Measurements from ENCODE around the gene ASS1. TPM values are rescaled to one million over a fixed set of nuclear protein-coding genes. Genes with fewer than 3 reads are reported as not detected.

The ASS1 gene
- total RNA-seq, 1 donor from 2014 or later, result 2.9 TPM

DNA sequence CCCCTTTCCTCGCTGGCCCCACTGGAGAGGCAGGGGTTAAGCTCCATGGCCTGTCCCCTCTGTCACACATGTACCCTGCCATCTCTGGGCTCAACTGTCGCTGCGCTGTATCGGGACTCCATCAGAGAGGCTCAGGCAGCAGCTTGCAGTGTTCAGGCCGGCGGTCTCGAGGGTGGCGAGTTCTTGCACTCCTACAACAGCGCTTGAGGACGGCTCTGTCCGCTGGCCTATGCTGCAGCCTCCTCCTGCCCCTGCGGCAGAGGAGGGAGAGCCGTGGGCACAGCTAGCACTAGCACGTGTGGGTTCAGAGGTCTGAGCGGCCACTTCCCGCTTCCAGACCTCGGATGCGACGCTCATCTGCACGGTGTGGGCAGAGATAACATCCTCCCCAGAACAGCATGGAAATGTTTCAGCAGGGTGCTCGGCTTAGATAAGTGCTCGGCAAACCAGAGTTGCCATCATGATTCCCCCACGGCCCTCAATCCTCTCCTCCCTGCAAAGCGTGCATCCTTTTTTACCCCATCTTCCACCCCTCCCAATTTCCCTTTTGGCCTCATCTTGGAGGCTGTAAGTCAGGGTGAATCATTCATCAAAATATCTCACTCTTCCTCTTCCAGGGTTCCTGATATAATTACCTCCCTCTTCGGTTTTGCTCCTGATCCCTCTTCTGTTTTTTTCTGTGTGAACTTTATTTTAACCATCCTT is 92.7 kb downstream of the ASS1 start:
- DNase-seq (ENCODE audit: low spot score), result no peak
- Mint-ChIP-seq H3K4me3 (no peak overlapping the region), H3K27me3 (ENCODE audit: insufficient read depth) (peaks cover 43% of the 10 kb centered on the region), H3K27ac (no peak overlapping the region), H3K9me3 (no peaks in the 10 kb centered on the region), H3K4me1 (ENCODE audit: low read depth) (no peaks in the 10 kb centered on the region), H3K36me3 (ENCODE audit: low read depth) (no peaks in the 10 kb centered on the region)
- intact Hi-C loops (cut with micrococcal nuclease), result no loop called here

DNA sequence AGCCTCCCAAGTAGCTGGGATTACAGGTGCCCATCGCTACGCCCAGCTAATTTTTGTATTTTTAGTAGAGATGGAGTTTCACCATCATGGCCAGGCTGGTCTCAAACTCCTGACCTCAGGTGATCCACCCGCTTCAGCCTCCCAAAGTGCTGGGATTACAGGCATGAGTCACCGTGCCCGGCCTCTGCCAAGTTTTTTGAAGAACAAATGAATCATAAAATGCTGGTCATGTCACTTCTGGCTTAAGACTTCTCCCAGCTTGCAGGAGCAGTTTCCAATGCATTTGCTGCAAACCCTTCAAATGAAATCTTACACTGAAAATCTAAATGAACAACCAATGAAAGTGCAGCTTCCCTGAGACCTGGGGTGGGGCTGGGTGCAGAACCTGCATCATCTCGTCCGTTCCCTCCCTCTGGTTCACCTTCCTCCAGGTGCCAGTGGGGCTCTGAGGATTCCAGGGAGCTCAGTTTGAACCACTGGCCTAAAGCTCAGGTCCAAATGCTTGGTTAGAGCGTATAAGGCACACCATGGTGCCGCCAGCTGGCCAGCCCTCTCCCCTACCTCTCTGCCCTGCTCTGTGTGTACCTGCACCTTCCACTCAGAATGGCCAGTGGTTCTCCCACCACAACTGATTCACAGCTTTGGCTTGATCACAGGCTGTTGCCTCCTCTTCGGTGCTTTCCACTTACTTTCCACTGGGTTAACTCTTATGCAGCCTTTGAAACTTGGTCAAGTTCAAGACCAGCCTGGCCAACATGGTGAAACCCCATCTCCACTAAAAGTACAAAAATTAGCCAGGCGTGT is 94.9 kb downstream of the ASS1 start:
- intact Hi-C loops (cut with micrococcal nuclease), result no loop called here
- peaks cover 42% of the 10 kb centered on the region for H3K27me3 Mint-ChIP-seq (ENCODE audit: insufficient read depth)
- no peaks in the 10 kb centered on the region for H3K36me3 Mint-ChIP-seq (ENCODE audit: low read depth)
- no peak for DNase-seq (ENCODE audit: low spot score)
- H3K4me1 Mint-ChIP-seq (ENCODE audit: low read depth), result no peaks in the 10 kb centered on the region
- H3K9me3 Mint-ChIP-seq, result no peaks in the 10 kb centered on the region
- H3K27ac Mint-ChIP-seq, result no peak overlapping the region
- no peak overlapping the region for H3K4me3 Mint-ChIP-seq

DNA sequence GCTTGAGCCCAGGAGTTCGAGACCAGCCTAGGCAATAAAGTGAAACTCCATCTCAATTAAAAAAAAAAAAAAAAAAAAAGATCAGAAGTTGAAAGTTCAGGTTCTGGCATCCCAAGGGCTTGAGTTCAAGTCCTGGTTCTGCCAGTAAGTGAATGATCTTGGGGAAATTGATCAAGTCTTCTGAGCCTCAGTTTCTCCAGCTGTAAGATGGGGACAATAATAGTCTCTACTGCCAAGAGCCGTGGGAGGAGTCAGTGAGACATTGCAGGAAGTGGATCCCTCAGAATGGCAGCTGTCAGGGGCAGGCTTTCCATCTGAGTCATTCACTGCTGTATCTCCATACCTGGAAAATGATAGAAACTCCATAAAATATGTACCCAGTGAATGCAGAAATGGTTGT is 96.8 kb downstream of the ASS1 start:
- no peaks in the 10 kb centered on the region for H3K9me3 Mint-ChIP-seq
- no peaks in the 10 kb centered on the region for H3K4me1 Mint-ChIP-seq (ENCODE audit: low read depth)
- intact Hi-C loops (cut with micrococcal nuclease), result no loop called here
- no peaks in the 10 kb centered on the region for H3K36me3 Mint-ChIP-seq (ENCODE audit: low read depth)
- DNase-seq (ENCODE audit: low spot score), result no peak
- H3K27me3 Mint-ChIP-seq (ENCODE audit: insufficient read depth), result peaks cover 39% of the 10 kb centered on the region
- no peak overlapping the region for H3K27ac Mint-ChIP-seq
- H3K4me3 Mint-ChIP-seq, result no peak overlapping the region

DNA sequence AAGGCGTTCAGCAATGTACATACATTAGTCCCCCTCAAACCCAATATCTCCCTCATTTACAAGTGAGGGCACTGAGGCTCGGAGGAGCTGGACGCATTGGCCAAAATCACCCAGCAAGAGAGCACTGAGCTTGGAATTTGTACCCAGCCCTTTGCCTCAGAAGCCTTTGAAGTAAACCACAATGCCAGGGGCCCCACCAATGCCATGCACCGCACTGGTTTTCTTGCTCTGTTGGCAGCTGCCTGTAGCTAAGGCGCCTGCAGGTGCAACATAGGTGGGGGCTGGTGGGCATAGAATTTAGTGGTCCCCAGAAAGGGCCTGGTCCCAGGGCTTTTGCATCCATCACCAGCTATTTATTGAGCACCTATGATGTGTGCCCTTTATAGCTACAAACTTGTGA is 97.3 kb downstream of the ASS1 start:
- Mint-ChIP-seq H3K4me1 (ENCODE audit: low read depth) (no peaks in the 10 kb centered on the region), H3K4me3 (no peak overlapping the region), H3K9me3 (no peaks in the 10 kb centered on the region), H3K27ac (no peak overlapping the region), H3K27me3 (ENCODE audit: insufficient read depth) (peaks cover 34% of the 10 kb centered on the region), H3K36me3 (ENCODE audit: low read depth) (no peaks in the 10 kb centered on the region)
- intact Hi-C loops (cut with micrococcal nuclease), result no loop called here
- DNase-seq (ENCODE audit: low spot score), result no peak

DNA sequence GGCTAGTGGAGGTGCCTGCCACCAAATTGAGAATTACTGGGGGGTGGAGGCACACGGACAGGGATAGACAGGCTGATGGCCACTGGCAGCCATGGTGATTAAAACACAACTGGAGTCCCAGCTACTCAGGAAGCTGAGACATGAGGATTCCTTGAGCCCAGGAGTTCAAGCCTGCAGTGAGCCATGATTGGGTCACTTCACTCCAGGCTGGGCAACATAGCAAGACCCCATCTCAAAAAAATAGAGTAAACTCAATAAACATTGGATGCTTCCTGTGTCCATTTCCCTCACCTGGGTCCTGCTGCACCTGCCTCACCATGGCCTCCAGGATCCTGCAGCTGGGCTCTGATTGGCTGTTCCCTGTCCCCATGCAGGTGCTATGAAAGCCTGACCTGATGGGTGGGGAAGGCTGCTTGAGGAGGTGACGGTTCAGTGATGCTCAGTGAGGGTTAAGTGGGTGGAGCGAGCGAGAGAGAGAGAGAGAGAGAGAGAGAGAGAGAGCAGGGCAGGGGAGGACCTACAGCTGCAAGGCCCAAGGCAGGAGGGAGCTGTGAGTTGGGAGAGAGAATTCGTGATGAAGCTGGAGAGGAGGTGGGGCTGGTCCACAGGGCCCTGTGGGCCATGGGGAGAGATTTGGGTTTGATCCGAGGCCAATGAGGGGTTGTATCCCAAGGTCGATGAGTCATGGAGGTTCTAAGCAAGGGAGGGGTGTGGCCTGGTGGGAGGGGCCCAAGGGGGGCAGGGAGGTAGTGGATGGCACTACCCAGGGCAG is 97.9 kb downstream of the ASS1 start:
- H3K9me3 Mint-ChIP-seq, result no peaks in the 10 kb centered on the region
- intact Hi-C loops (cut with micrococcal nuclease), result no loop called here
- no peak overlapping the region for H3K4me3 Mint-ChIP-seq
- H3K27me3 Mint-ChIP-seq (ENCODE audit: insufficient read depth), result peaks cover 28% of the 10 kb centered on the region
- DNase-seq (ENCODE audit: low spot score), result no peak
- H3K27ac Mint-ChIP-seq, result peak overlapping the region; percentile 58
- H3K36me3 Mint-ChIP-seq (ENCODE audit: low read depth), result no peaks in the 10 kb centered on the region
- H3K4me1 Mint-ChIP-seq (ENCODE audit: low read depth), result no peaks in the 10 kb centered on the region

DNA sequence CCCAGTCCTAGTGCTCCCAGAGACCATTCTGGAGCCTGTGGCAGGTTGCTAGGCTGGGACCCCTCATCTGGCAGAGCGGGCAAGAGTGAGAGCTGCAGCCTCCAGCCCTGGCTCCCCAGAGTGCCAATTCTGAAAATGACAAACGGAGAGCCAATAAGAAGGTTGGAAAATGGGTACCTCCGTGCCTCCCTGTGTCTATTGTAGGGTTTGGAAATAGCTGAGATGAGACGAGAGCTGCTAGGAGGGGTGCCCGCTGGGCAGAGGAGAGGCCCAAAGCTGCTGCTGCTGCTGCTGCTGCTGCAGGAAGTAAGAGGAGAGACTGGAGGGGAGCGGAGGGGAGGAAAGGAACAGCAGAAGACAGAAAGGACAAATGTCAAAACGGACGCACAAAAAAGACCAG is 98.6 kb downstream of the ASS1 start:
- no peak overlapping the region for H3K4me3 Mint-ChIP-seq
- H3K9me3 Mint-ChIP-seq, result no peaks in the 10 kb centered on the region
- H3K36me3 Mint-ChIP-seq (ENCODE audit: low read depth), result no peaks in the 10 kb centered on the region
- no peak for DNase-seq (ENCODE audit: low spot score)
- no peaks in the 10 kb centered on the region for H3K4me1 Mint-ChIP-seq (ENCODE audit: low read depth)
- peaks cover 21% of the 10 kb centered on the region for H3K27me3 Mint-ChIP-seq (ENCODE audit: insufficient read depth)
- intact Hi-C loops (cut with micrococcal nuclease), result no loop called here
- no peak overlapping the region for H3K27ac Mint-ChIP-seq

DNA sequence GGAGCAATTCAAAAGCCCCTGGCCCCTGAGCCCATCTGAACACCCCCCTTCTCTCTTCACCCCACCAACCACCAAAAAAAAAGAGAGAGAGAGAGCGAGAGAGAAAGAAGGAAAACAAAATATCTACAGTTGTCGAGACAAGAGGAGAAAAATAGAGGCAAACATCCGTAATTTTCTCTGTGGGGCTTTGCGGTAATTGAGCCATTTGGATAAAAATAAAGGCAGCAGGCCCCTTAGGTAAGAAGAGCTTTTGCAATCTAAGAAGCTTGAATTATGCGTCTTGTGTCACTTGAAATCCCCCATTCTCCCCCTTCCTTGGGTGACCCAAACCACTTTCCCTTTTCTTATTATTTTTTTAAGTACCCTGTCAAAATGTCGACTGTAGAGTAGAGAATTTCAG is 99.1 kb downstream of the ASS1 start:
- Mint-ChIP-seq H3K36me3 (ENCODE audit: low read depth) (no peaks in the 10 kb centered on the region), H3K4me3 (no peak overlapping the region), H3K9me3 (no peaks in the 10 kb centered on the region), H3K27me3 (ENCODE audit: insufficient read depth) (peaks cover 16% of the 10 kb centered on the region), H3K4me1 (ENCODE audit: low read depth) (no peaks in the 10 kb centered on the region), H3K27ac (no peak overlapping the region)
- DNase-seq (ENCODE audit: low spot score), result no peak
- intact Hi-C loops (cut with micrococcal nuclease), result no loop called here

DNA sequence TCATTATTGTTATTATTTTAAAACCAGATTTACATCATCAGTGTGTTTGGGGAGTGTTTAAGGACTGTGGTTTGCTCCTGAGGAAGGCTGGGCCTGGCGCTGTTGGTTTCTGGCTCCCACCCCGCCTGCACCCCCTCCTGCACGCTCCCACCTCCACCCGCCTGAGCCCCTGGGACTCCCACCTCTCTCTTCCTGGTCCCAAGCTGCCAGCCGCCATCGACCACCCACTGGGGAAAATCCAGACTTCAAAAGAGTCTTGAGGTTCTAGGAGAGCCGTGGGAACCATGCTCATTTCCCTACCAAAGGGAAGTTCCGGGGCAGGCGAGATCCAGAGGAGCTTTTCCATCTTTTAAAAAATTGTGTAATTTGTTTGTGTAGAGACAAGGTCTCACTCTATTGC is 99.6 kb downstream of the ASS1 start:
- H3K36me3 Mint-ChIP-seq (ENCODE audit: low read depth), result no peaks in the 10 kb centered on the region
- no peak overlapping the region for H3K27ac Mint-ChIP-seq
- DNase-seq (ENCODE audit: low spot score), result no peak
- H3K4me3 Mint-ChIP-seq, result no peak overlapping the region
- H3K27me3 Mint-ChIP-seq (ENCODE audit: insufficient read depth), result peaks cover 14% of the 10 kb centered on the region
- peaks cover 5% of the 10 kb centered on the region for H3K9me3 Mint-ChIP-seq
- intact Hi-C loops (cut with micrococcal nuclease), result no loop called here
- no peaks in the 10 kb centered on the region for H3K4me1 Mint-ChIP-seq (ENCODE audit: low read depth)

DNA sequence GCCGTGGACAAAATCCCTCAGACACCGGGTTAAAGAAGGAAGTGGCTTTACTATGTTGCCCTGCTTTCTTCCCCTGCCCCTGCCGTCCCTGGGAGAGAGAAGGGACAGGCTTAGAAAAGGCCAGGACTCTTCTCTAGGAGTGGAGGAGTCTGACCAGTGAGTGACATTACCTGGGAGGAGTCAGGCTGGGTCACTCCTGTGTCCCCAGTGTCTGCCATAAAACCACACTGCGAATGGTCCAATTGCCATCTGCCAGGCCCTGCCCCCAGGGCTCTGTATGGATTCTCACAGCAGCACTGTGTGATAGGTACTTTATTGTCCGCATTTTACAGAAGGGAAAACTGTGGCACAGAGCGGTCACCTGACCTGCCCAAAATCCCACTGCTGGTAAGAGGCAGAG is 103.3 kb downstream of the ASS1 start:
- H3K27me3 Mint-ChIP-seq (ENCODE audit: insufficient read depth), result peaks cover 3% of the 10 kb centered on the region
- no peaks in the 10 kb centered on the region for H3K36me3 Mint-ChIP-seq (ENCODE audit: low read depth)
- H3K27ac Mint-ChIP-seq, result no peak overlapping the region
- peaks cover 9% of the 10 kb centered on the region for H3K9me3 Mint-ChIP-seq
- no peaks in the 10 kb centered on the region for H3K4me1 Mint-ChIP-seq (ENCODE audit: low read depth)
- H3K4me3 Mint-ChIP-seq, result no peak overlapping the region
- intact Hi-C loops (cut with micrococcal nuclease), result no loop called here
- DNase-seq (ENCODE audit: low spot score), result no peak

DNA sequence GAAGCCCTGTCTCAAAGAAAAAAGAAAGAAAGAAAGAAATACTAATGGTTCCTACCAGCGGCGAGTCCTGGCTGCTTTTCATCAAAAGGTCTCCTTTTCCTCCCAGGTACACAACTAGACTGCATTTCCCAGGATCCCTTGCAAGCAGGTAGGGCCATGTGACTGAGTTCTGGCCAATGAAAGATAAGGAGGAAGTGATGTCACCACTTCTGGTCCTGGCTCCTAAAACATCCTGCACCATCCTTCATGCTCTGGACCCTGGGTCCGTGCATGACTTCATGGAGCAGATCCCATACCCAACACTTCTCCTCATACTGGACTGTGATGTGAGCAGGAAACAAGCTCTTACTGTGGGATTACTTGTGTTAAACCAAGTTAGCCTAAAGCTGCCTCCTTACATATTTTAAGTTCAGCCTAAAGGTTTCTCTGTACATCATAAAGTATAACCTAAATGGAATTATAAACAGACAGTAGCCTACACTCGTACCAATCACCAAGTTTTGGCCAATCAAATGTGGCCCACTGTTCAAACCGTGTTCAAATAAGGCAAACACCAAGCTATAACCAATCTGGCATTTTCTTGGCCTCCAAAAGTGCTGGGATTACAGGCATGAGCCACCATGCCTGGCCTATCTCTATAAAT is 104.5 kb downstream of the ASS1 start:
- Mint-ChIP-seq H3K4me1 (ENCODE audit: low read depth) (no peaks in the 10 kb centered on the region), H3K9me3 (peaks cover 9% of the 10 kb centered on the region), H3K36me3 (ENCODE audit: low read depth) (no peaks in the 10 kb centered on the region), H3K4me3 (no peak overlapping the region), H3K27me3 (ENCODE audit: insufficient read depth) (peaks cover 3% of the 10 kb centered on the region), H3K27ac (no peak overlapping the region)
- intact Hi-C loops (cut with micrococcal nuclease), result no loop called here
- DNase-seq (ENCODE audit: low spot score), result no peak

Measured in activated T-helper 1 cell treated with anti-CD3 and anti-CD28 coated beads, Interleukin-12 subunit alpha, Interleukin-12 subunit beta, Interleukin-2, Interleukin-4 antibody, amounts not matched to agents 30 ng/mL and 10 ng/mL and 1 ng/mL, durations not matched to agents 14 hours and 24 hours and 36 hours (primary cell).